Hepatocyte (in vitro differentiated cells): ENCODE results near the gene SLC6A7. TPM values are rescaled to one million over a fixed set of nuclear protein-coding genes. Genes with fewer than 3 reads are reported as not detected.

Experiments
- DNase-seq: peaks from one replicate; pipeline ENCODE4 v3.0.0-alpha.2; 2016; ENCODE audit warnings: low spot score
- H2AFZ ChIP-seq: fragments of 200-600 bp; sonication (generic); 2 replicates; pipeline ENCODE4 v1.6.0; 2016; ENCODE audit warnings: antibody characterized with exemption, mild to moderate bottlenecking
- H3K27ac ChIP-seq: fragments of 200-600 bp; sonication (generic); 2 replicates; pipeline ENCODE4 v1.5.1; 2016; ENCODE audit warnings: mild to moderate bottlenecking
- H3K27me3 ChIP-seq: fragments of 200-600 bp; sonication (generic); 2 replicates; pipeline ENCODE4 v1.6.1; 2016
- H3K36me3 ChIP-seq: fragments of 200-600 bp; sonication (generic); replicated peaks from 2 replicates; pipeline ENCODE4 v1.5.1; 2016; ENCODE audit warnings: low read depth; ENCODE audit not compliant: insufficient read depth
- H3K4me1 ChIP-seq: fragments of 200-600 bp; sonication (generic); 2 replicates; pipeline ENCODE4 v1.5.1; 2016; ENCODE audit warnings: mild to moderate bottlenecking, moderate library complexity; ENCODE audit not compliant: insufficient read depth
- H3K4me2 ChIP-seq: fragments of 200-600 bp; sonication (generic); 2 replicates; pipeline ENCODE4 v1.6.0; 2016
- H3K4me3 ChIP-seq: fragments of 200-600 bp; sonication (generic); 2 replicates; pipeline ENCODE4 v1.5.1; 2016; ENCODE audit warnings: mild to moderate bottlenecking
- H3K79me2 ChIP-seq: fragments of 200-600 bp; sonication (generic); 2 replicates; pipeline ENCODE4 v1.6.0; 2017; ENCODE audit warnings: mild to moderate bottlenecking
- H3K9me2 ChIP-seq: fragments of 200-600 bp; sonication (generic); replicated peaks from 2 replicates; pipeline ENCODE4 v1.6.0; 2017; ENCODE audit warnings: mild to moderate bottlenecking; ENCODE audit not compliant: insufficient read depth
- H3K9me3 ChIP-seq: fragments of 200-600 bp; sonication (generic); 2 replicates; pipeline ENCODE4 v1.5.1; 2016; ENCODE audit warnings: low read depth, mild to moderate bottlenecking
- H4K20me1 ChIP-seq: fragments of 200-600 bp; sonication (generic); 2 replicates; pipeline ENCODE4 v1.6.0; 2016; ENCODE audit warnings: mild to moderate bottlenecking; ENCODE audit not compliant: insufficient read depth, poor library complexity, severe bottlenecking
- EZH2 ChIP-seq: fragments of 200-600 bp; sonication (generic); IDR thresholded peaks from 2 replicates; pipeline ENCODE4 v1.6.1; 2016; ENCODE audit warnings: antibody characterized with exemption, mild to moderate bottlenecking, borderline replicate concordance
- EZH2phosphoT487 ChIP-seq: fragments of 200-600 bp; sonication (generic); IDR thresholded peaks from one replicate; pipeline ENCODE4 v1.6.1; 2018; ENCODE audit warnings: antibody characterized with exemption, mild to moderate bottlenecking, low read depth, moderate library complexity; ENCODE audit not compliant: unreplicated experiment, severe bottlenecking
- WGBS: methylation state at CpG from one replicate; pipeline ENCODE4 v1.1.6; 2016; ENCODE audit warnings: low lambda C conversion rate; ENCODE audit errors: missing lambda C conversion rate; 5-methylcytosine and 5-hydroxymethylcytosine counted together
- polyA plus RNA-seq: library from polyadenylated mRNA; unstranded; fragments of >200 nt; fragmentation: Nextera tagmentation; extraction: Ambion mirVana; gene quantifications from 2 replicates; pipeline ENCODE4 v1.2.1, GENCODE V29; 2016
- total RNA-seq: library from RNA; depleted of rRNA; stranded (reverse); fragments of >200 nt; gene quantifications from 2 replicates; pipeline ENCODE4 v1.2.3, GENCODE V29; 2014
- TF ChIP-seq, protein P1 (sequence below): fragments of 200-600 bp; sonication (generic); IDR thresholded peaks from 2 replicates; pipeline ENCODE4 v1.5.1; 2016; ENCODE audit warnings: antibody characterized with exemption, mild to moderate bottlenecking; ENCODE audit not compliant: poor library complexity

SLC6A7 gene
- total and polyA plus RNA-seq, 2 experiments from 2014 or later, result 0.39 to 1.1 TPM

DNA sequence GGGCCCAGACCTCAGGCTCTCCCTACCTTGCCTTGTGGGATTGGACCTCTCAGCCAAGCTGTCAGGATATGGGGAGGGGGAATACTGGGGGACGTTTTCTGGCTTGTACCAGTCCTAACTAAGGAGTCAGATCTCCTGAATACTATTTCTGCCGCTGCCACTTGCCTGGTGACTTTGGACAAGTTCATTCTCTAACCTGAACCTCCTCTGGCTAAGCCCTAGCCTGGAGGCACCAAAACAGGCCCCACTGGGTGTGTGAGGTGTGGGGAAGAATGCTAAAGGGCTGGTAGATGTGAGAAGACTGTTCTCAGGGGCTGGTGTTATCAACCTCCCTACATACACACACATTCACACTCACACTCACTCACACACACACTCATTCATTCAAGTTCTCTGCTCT, 1.1 kb downstream of the SLC6A7 start:
- Histone ChIP-seq H3K4me3 (no peak overlapping the region), H3K4me1 (peaks cover 22% of the 10 kb centered on the region), H3K9me3 (no peaks in the 10 kb centered on the region), H4K20me1 (no peaks in the 10 kb centered on the region), H3K27me3 (peaks cover 38% of the 10 kb centered on the region), H2AFZ (no peak overlapping the region), H3K4me2 (no peak overlapping the region), H3K79me2 (no peaks in the 10 kb centered on the region), H3K27ac (no peak overlapping the region), H3K9me2 (no peaks in the 10 kb centered on the region), H3K36me3 (no peaks in the 10 kb centered on the region)
- no peak for DNase-seq
- WGBS, result 57% methylated on average over 2 of the region's 2 CpGs
- TF ChIP-seq, protein P1, sequence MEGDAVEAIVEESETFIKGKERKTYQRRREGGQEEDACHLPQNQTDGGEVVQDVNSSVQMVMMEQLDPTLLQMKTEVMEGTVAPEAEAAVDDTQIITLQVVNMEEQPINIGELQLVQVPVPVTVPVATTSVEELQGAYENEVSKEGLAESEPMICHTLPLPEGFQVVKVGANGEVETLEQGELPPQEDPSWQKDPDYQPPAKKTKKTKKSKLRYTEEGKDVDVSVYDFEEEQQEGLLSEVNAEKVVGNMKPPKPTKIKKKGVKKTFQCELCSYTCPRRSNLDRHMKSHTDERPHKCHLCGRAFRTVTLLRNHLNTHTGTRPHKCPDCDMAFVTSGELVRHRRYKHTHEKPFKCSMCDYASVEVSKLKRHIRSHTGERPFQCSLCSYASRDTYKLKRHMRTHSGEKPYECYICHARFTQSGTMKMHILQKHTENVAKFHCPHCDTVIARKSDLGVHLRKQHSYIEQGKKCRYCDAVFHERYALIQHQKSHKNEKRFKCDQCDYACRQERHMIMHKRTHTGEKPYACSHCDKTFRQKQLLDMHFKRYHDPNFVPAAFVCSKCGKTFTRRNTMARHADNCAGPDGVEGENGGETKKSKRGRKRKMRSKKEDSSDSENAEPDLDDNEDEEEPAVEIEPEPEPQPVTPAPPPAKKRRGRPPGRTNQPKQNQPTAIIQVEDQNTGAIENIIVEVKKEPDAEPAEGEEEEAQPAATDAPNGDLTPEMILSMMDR, result no peak
- TF ChIP-seq EZH2phosphoT487 (no peak), EZH2 (no peak)

DNA sequence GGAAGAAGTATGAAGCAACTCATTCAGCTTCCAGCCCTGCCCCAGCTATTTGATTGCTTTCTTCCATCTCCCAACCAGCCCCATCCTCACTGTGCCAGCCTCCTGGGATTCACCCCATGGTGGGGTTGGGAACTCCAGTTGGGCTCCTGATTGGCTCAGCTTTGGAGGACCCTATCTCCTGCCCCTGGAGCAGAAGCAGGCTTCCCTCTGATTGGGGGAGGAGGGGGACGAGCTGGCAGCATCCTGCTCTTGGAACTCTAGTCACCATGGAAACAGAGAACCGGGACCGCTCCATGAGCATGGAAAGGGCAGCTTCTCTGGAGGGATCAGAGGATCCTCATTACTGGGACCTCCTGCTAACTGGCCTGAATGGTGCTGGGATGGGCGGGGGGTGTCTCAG, 2.6 kb downstream of the SLC6A7 start:
- H3K27ac ChIP-seq, result no peak overlapping the region
- no peaks in the 10 kb centered on the region for H3K79me2 ChIP-seq
- no peaks in the 10 kb centered on the region for H3K9me3 ChIP-seq
- H2AFZ ChIP-seq, result no peak overlapping the region
- no peaks in the 10 kb centered on the region for H4K20me1 ChIP-seq
- no peak overlapping the region for H3K4me2 ChIP-seq
- no peak overlapping the region for H3K4me3 ChIP-seq
- WGBS, result 90% methylated on average over 4 of the region's 4 CpGs
- DNase-seq, result no peak
- peaks cover 38% of the 10 kb centered on the region for H3K27me3 ChIP-seq
- no peaks in the 10 kb centered on the region for H3K36me3 ChIP-seq
- H3K9me2 ChIP-seq, result no peaks in the 10 kb centered on the region
- TF ChIP-seq EZH2 (no peak), EZH2phosphoT487 (no peak)
- TF ChIP-seq, protein P1, result no peak
- H3K4me1 ChIP-seq, result peaks cover 13% of the 10 kb centered on the region

DNA sequence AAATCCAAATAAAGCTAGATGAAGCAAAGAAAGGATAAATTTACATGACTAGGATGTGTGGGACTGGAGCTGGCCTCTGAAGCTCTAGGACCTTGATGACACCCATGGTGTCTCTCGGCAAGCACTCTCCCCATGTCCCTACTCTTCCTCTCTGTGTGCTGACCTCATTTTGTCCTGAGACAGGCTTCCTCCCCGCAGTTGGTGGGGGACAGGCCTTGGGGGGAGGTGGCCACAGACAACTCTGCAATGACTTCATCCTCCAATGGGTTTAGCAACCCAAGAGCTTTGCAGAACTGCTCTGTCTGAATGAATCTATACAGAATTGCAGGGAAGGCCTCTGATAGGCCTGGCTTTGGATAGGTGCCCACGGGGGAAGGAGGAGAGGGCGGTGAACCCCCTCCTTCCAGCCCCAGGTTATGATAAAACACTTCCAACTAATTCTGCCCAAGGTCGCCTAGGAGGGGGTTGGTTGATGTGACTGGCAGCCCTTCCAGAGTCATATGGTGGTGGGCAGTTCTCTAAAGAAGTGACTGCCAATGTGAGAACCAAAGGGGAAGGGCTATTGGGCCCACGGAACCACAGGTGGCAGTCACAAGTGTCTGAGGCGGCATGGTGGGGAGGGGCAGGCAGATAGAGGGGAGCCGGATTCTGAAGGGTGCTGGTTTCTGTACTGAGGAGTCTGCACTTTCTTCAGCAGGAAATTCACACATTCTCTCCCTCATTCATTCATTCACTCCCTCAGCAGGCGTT, 6.0 kb downstream of the SLC6A7 start:
- WGBS, result 89% methylated on average over 9 of the region's 9 CpGs
- Histone ChIP-seq H3K9me2 (no peaks in the 10 kb centered on the region), H3K9me3 (no peaks in the 10 kb centered on the region), H4K20me1 (no peaks in the 10 kb centered on the region), H3K79me2 (no peaks in the 10 kb centered on the region), H3K36me3 (no peaks in the 10 kb centered on the region), H3K4me3 (no peak overlapping the region), H3K4me2 (no peak overlapping the region), H2AFZ (no peak overlapping the region), H3K27me3 (peaks cover 11% of the 10 kb centered on the region), H3K4me1 (no peaks in the 10 kb centered on the region), H3K27ac (no peak overlapping the region)
- TF ChIP-seq, protein P1, result no peak
- TF ChIP-seq EZH2 (no peak), EZH2phosphoT487 (no peak)
- DNase-seq, result no peak
